ENCODE data around the gene FAM210A.

FAM210A gene

DNA sequence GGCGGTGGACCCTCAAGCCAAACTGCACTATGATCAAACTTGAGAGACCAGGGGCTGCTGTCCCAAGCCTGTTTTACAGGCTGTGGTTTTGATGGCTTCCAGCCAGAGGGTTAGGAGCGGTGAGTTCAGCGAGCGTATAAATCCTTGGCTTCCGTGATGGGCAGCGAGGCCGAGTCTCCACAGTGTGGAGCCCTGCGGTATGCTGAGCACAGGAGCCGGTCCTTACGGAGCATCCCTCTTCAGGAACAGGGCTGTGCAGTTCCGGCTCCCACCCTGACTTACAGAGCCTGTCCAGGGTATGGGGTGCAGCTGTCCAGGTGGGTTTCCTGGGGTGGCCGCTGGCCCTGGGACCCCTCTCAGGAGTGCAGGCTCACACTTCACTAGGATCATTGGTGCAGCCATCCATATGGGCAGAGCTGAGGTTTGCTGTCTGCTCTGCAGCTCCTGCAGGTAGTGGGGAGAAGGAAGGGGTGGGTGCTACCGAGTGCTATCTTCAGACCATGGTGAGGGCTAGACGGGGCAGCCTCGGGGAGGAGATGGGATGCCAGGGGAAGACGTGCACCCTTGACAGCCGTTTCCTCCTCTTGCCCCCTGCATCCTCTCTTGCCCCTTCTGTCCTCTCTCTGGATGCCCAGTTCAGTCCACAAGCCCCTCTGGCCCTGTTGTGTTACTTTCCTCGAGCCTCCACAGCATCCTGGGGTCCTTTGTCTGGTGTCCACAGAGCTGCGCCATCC is 104.3 kb downstream of the FAM210A start:
- DNase-seq (ENCODE audit: low read depth in 2 of 2) = no peak

DNA sequence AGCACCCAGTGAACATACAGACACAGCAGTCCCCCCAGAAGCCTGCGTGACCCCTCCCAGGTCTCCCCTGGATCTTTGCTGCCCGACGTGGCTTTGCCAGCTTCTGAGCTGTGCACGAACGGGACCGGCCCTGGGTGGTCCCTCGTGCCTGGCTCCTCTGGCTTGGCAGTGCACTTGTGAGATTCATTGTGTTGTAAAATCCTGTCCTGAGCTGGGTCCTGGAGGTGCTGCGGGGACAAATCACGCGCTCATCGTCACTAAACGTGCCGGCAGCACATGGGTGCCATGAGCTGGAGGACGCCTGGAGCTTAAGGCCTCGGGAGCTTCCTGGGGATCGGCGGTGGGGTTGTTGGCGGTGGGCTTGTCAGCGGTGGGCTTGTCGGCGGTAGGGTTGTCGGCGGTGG is 104.9 kb downstream of the FAM210A start:
- DNase-seq (ENCODE audit: low read depth in 2 of 2) = no peak

DNA sequence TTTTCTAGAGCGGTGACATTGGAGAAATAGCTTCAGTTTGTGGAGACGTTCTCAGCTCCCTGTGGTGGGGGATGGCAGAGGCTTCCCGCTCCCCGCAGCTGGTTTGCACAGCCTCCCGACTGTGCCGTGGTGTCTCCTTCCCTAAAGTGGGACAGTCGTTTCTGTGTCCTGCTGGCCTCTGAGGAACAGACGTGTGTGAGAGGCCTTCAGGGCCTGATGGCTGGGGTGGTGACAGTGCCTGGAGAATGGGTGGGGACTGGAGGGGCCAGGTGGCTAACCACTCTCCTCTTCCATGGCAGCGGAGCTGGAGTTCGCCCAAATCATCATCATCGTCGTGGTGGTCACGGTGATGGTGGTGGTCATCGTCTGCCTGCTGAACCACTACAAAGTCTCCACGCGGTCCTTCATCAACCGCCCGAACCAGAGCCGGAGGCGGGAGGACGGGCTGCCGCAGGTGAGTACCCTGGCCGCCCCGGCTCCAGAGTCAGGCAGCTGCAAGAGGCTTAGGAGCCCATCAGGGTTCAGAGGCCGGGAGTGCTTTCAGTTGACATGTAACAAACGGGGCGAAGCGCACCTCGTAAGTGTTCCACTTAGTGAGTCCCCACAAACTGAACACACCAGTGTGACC is 105.4 kb downstream of the FAM210A start:
- DNase-seq (ENCODE audit: low read depth in 2 of 2) = no peak

DNA sequence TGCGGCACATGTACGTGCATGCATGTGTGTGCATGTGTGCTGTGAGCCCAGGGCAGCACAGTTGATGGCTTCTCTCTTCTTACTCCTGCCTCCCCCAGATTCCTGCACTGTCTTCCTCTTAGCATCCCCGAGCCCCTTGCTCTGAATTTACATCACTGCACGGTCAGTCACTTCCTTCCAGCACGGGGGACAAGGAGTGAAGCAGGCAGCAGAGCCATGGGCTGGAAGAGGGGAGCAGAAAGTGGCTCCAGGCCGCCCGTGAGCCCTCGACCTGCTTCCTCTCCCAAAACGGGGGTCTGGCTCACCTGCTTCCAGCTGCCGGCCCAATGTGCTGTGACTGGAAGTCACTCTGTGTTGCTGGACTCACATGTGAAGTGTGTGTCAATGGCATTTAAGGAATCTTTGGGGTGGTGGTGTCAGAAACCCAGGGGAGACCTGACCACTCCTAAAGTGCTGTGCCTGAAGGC is 106.1 kb downstream of the FAM210A start:
- no peak for DNase-seq (ENCODE audit: low read depth in 2 of 2)

DNA sequence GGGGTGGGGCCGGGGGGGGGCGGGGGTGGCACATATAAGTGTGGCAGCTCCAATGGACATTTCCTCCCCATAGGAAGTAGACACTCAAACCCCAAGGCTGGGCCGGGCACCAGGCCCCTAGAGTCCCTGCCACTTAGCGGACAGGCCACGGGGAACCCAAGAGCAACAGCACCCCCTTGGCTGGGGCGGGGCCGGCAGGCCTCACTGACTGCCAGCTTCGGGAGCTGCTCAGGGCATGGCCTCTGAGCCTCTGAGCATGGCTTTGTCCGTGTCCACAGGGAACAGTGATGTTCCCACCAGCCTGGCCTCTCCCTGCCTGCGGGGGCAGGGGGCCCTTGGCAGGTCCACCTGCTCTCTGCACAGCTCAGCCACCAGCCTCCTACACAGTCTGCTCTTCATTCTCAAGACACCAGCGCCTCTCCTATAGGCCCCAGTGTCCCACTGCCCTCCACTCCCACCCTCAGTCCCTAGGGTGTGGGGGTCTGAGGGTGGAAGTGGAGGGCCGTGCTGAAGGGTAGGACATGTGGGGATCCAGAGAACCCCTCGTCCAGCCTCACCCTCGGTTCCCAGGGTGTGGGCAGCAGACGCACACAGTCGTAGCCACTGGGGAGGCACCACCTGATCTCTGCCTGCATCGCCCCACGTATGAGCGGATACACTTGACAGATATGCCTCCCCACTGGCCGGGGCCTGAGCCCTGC is 106.7 kb downstream of the FAM210A start:
- DNase-seq (ENCODE audit: low read depth in 2 of 2) = no peak

DNA sequence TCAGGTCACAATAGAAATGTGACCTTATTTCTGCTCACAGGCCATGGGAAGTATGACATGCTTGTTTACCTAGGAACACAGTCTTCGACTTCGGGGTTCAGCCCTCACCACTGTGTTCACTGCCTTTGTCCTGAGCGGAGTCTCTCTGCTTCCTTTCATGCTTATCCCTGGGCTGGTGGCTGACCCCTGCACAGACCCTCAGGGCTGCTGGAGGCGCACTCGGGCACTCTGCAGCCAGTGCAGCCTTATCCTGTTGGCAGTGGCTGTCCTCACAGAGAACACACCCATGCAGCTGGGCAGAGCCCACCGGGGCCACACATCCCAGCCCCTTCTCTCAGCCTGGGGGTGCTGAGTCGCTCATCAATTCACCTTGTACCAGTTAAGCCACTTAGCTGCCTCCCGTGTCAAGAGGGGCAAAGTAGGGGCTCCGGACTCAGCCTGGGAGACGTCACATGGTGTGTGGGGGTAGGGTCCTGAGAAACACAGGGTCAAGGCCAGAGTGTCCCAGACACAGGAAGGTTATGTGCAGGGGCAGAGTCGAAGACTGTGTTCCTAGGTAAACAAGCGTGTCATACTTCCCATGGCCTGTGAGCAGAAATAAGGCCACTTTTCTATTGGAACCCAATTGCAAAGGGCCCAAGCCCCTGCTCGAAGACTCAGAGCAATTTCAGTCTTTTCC is 107.5 kb downstream of the FAM210A start:
- no peak for DNase-seq (ENCODE audit: low read depth in 2 of 2)

DNA sequence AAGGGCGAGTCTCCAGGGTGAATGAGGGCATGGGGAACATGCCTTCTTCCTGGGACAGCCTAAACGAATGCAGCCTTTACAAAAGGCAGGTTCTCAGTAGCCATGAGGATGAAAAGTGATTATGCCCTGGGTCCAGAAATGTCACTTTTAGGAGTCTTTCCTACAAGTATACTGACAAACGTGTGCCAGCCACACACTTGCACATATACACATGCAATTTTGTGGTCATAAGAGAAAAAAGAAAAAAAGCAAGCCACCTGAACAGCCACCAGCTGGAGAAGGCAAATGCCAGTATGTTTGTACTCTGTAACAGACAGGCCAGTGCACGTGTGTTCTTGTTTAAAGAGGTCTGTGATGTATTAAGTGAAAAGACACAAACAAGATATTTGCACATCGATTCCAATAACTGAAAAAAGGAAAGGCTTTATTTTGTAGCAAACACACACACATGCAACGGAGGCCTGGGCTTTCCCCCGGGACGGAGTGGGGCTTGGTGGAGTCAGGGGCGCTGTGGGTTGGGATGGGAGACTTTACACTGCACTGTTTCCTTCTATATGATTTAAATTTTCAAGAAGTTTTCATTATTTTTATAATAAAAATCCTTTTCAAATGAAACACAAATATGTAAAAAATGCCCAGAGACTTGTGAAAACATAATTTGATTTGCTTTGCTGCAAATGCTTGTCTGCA is 108.4 kb downstream of the FAM210A start:
- no peak for DNase-seq (ENCODE audit: low read depth in 2 of 2)

DNA sequence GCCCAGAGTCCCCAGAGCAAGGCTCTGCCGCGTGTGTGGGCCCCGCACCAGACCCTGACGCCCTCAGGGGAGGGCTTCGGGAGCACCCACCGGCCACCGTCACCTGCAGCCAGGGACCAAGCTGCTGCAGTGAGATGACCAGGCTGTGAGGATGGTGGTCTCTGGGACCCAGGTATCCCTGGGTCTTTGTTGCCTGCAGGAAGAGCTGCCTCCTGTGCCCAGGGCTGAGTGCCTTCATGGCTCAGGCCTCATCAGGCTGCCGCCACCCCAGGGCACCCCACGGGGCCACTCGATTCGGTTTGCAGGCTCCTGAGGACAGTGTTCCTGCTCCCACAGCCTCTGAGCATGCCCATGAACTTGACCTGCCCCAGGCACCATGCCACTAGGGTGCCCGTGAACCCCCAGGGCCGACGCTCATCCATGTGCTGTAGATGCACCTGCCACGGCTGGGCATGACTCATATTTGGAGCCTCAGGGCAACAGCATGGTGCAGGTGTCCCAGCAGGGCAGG is 109.8 kb downstream of the FAM210A start:
- no peak for DNase-seq (ENCODE audit: low read depth in 2 of 2)

DNA sequence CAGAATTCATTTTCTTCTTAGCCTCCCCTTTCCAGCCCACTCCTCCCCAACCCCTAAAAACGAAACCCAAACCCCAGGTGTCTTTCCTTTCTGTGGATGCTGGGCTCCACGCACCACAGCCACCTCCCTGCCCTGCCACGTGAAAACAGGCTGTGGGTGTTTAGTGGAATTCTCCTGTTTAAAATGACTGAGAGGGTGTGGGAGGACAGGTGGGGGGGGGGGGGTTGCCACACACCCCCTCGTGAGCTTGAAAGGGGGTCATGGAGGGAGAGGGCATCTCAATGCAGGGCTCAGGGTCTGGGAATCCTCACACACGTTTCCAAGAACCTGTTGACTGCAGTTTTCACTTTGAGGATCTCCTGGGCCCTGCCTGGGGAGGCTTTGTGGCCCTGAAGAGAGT is 110.3 kb downstream of the FAM210A start:
- DNase-seq (ENCODE audit: low read depth in 2 of 2) = no peak

DNA sequence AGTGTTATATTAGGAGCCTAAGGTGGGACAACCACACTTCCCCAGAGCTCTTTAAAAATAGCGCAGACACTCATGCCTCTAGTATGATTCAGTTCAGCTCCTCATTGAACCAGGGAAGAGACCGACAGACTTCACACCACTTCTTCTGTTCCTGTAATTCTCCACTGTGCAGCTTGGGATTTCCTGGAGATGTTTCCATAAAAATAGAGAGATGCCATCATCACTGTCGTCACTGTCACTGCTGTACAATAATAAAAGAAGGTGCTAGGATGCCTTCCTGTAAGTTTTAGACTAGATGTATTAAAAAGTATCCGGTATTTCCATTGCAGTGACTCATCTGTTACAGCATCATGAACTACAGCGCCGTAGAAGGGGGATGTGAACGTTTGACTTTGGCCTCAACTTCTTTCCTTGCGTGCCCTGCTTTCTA is 110.9 kb downstream of the FAM210A start:
- no peak for DNase-seq (ENCODE audit: low read depth in 2 of 2)

DNA sequence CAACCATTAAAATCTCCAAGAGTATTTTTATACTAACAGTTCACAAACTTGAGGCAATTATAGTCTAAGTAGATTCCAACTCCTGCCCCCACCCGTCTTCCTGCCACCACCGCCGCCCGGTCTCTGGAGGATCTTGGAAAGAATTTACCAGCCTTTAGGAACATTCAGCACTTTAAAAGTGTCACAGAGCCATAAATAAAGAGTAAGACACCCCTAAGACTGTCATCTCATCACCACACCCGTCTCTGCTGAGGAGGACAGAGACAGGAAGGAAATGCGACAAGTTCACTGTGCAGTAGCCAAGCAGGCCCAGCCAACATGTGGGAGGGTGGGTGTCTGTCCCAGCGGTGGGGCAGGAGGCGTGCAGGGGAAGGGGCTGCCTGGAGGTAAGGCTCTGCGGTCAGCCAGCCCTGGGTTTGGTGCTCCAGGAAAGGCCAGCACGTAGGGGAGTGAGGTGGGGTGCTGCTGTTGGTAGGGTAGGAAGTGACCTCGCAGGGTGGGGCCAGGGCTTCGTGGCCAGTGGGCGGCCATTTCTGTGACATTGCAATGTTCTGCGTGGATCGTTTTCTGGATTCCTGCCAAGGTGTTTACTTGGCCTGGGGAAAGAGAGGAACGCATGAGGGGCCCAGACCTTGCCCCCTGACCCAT is 111.6 kb downstream of the FAM210A start:
- DNase-seq (ENCODE audit: low read depth in 2 of 2) = no peak

DNA sequence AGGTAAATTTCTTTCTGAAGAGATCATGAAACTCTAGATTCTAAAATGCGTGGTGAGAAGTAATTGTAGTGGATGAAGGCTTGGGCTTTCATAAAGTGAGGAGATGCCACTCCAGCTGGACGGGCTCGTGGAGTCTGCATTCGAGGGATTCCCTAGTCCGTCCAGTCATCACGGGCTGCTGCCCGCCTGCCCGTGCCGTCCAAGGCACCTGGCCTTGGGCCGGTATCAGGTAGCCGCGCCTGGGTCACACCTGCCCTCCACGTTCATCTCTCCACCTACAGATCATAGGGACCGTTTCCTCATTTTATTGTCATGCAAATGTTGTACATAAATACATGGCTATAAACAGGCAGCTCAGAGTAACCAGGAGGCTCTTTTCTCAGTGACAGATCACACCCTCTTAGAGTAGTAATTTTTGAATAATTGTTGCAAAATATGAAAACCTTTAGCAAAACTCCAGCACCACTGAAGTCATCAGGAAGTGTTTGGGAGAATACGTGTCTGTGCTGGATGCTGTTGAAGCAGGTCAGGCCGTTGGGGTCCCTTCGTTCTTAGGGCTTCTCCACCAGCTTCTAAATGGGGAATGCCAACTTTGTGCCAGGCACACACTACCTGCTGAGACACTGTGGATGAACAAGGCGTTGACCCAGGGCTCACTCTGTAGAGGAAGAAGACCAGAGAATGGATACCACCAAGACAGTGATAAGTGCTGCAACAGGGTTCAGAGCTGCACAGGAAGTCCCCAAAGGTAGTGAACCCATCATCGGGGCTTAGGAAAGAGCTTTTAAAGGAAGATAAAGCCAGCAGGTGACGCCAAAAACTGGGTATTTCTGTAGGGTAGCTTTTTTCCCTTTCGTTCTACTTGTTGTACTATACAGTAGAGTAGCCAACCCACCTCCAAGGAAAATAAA is 112.5 kb downstream of the FAM210A start:
- no peak for DNase-seq (ENCODE audit: low read depth in 2 of 2)
